GM19099 (cell line): ENCODE measurements around the gene PILRA.

Experiments used
- POLR2A ChIP-seq: IDR thresholded peaks from 3 replicates; pipeline ENCODE4 v1.6.1; 2011; ENCODE audit warnings: low read depth; ENCODE audit not compliant: insufficient read length; ENCODE audit errors: extremely low read depth

Gene PILRA

GRCh38 chr7:100429637-100430492 is 56.6 kb downstream of the PILRA start, which contains the start of gene MEPCE:
TSS of gene MEPCE (plus strand) at chr7:100429831. CDS start at chr7:100430019, 188 bp downstream.
- peak; percentile 62 for TF ChIP-seq POLR2A

GRCh38 chr7:100430493-100431285 is 57.4 kb downstream of the PILRA start:
- TF ChIP-seq POLR2A = no peak

- no peak for TF ChIP-seq POLR2A
These were observed 58.0 kb downstream of the PILRA start for GRCh38 chr7:100431286-100431735.

GRCh38 chr7:100432053-100432452 is 58.8 kb downstream of the PILRA start:
- no peak for TF ChIP-seq POLR2A

- no peak for TF ChIP-seq POLR2A
These were observed 59.5 kb downstream of the PILRA start for GRCh38 chr7:100432621-100433275.

GRCh38 chr7:100433276-100433591 is 59.9 kb downstream of the PILRA start:
- no peak for TF ChIP-seq POLR2A

- TF ChIP-seq POLR2A = no peak
These were observed 60.5 kb downstream of the PILRA start for GRCh38 chr7:100433592-100434296.

- TF ChIP-seq POLR2A = peak; percentile 4
These were observed 61.2 kb downstream of the PILRA start for GRCh38 chr7:100434297-100435144.

- peak; percentile 51 for TF ChIP-seq POLR2A
These were observed 62.4 kb downstream of the PILRA start for GRCh38 chr7:100435401-100436304.

GRCh38 chr7:100437150-100438100 is 64.1 kb downstream of the PILRA start:
- no peak for TF ChIP-seq POLR2A

GRCh38 chr7:100438172-100438571 is 64.9 kb downstream of the PILRA start:
- TF ChIP-seq POLR2A = no peak
